GM19455 (cell line): Measurements from ENCODE around the gene TMEM120B.
"Not testable (repeated sequence)": the region's sequence is repeated elsewhere in the genome, so short reads cannot be mapped to it uniquely, and the experiment has no call there.

Experiments
- ATAC-seq: cut with Tn5 transposase; IDR thresholded peaks from one replicate; pipeline ENCODE4 v1.9.1; 2021; ENCODE audit not compliant: unreplicated experiment

Gene TMEM120B

GRCh38 chr12:121740847-121741246 is 28.3 kb downstream of the TMEM120B start:
- no peak for ATAC-seq

- no peak for ATAC-seq
These were observed 29.2 kb downstream of the TMEM120B start for GRCh38 chr12:121741743-121742142.

DNA sequence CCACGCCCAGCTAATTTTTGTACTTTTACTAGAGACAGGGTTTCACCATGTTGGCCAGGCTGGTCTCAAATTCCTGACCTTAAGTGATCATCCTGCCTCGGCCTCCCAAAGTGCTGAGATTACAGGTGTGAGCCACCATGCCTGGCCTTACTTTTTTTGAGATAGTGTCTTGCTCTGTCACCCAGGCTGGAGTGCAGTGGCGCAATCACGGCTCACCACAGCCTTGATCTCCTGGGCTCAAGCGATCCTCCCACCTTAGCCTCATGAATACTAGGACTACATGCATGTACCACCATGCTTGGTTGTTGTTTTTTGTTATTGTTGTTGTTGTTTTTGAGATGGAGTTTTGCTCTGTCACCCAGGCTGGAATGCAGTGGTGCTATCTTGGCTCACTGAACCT is 33.0 kb downstream of the TMEM120B start:
- ATAC-seq: not testable (repeated sequence)

DNA sequence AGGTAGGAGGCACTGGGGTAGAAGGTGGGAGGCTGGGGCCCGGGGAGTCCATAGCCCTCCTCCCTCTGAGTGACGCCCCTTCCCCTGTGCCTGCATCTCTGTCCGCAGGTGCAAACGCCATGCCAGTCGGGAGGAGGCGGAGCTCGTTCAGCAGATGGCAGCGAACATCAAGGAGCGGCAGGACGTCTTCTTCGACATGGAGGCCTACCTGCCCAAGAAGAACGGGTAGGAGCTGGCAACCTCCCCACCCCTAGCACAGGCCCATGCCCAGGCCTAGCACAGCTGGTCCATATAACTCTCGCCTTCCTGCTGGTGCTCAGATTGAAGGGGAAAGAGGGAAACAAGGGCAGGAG is 35.6 kb downstream of the TMEM120B start:
- no peak for ATAC-seq

DNA sequence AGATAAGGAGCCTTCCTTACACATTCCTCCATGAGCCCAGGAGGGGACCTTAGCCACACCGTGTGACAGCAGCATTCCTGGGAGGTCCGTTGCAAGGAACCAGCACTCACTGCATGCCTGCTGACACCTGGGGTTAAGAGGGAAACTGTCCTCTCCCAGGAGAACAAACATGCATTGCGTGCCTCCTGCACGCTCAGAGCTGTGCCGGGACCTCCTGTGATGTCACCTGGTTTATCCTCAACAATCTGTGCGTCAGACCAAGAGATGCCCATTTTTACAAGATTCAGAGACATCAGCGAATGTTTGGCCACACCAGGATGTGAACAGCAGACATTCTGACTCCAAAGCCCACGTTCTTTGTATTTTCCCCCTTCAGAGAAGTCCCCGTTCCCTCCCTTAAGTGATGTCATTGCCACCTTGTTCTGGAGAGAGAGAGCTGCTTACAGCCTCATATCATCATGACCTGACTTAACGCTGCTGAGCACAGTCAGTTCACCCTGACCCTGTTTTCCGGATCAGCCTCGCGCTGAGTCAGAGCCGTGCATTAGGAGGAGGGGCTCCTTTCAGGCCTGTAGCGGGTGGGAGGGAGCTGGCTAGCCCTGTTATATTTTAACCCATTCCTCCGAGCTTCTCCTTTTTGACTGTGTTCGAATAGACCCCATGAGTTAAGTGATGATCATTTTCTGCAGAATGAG is 36.2 kb downstream of the TMEM120B start:
- no peak for ATAC-seq

DNA sequence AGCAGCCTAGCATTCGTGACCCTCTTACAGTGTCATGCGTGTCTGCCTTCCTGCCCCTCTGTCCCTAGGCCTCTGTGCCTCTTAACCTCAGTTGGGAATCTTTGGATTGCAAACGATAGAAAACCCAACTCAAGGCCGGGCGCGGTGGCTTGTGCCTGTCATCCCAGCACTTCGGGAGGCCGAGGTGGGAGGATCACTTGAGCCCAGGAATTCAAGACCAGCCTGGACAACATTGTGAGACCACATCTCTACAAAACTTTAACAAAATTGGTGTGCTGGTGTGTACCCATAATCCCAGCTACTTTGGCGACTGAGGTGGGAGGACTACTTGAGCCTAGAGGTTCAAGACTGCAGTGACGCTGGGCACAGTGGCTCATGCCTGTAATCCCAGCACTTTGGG is 36.7 kb downstream of the TMEM120B start:
- ATAC-seq: no peak

DNA sequence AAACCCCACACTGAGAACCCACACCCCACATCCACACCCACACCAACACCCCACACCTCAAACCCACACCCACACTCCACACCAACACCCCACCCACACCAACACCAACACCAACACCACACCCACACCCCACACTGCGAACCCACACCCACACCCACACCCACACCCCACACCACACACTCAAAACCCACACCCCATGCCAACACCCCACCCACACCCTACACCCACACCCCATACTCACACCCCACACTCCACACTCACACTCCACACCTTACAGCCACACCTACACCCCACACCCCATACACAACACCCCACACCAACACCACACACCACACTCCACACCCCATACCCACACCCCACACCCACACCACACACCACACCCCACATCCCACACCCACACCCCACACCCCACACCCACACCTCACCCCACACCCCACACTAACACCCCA is 38.0 kb downstream of the TMEM120B start:
- ATAC-seq: no peak

DNA sequence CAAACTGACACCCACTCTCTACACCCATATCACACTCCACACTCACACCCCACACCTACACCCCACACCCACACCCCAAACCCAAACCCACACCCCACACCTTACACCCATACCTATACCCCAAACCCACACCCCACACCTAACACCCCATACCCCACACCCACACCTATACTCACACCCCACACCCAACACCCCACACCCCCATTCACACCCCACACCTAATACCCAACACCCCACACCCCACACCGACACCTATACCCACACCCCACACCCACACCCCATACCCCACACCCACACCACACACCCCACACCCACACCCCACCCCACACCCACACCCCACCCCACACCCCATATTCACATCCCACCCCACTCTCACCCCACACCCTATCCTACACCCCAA is 38.5 kb downstream of the TMEM120B start:
- no peak for ATAC-seq

DNA sequence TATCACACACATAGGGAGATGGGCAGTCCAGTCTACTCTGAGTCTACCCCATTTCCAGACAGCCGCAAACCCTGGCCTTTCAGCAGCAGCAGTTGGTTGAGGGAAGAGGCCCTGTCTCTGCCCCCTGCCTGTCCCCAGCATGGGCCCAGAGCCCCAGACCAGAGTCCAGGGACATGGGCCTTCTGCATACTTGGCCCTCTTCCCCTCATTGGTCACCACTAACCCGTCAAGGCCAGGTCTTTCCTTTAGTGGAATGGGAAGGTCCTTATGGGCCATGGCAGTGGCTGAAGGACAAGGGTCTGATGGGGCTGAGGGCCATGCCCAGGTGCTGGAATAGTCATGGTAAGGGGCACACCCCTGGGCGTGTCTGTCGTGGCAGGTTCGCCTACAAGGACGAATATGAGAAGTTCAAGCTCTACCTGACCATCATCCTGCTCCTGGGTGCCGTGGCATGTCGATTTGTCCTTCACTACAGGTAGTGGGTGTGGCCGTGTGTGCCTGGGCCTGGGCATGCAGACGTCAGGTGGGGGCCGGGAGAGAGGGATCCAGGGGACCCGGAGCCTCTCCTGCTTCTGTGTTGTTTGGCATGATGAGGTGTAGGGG is 39.3 kb downstream of the TMEM120B start:
- ATAC-seq: no peak

DNA sequence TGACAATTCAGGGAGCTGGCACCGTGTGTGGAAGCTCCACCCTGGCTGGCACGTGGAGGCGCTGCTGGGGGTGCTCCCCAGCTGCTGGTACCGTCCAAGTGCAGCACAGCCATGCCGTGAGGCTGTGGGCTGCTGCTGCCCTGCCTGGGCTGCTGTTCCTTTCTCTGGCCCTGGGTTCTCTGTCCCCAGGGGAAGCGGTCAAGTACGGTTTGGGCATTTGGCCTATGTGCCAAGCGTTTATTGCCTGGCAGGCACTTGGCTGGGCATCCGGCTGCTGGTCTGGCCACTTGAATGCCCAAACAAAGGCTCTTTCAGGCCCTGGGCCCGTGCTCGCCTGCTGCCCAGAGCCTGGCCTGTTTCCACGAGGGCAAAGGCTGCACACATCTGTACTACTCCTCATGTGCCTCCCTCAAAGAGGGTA is 41.3 kb downstream of the TMEM120B start:
- no peak for ATAC-seq

- no peak for ATAC-seq
These were observed 42.3 kb downstream of the TMEM120B start for GRCh38 chr12:121754836-121755235.

- no peak for ATAC-seq
These were observed 43.0 kb downstream of the TMEM120B start for GRCh38 chr12:121755591-121755990.

DNA sequence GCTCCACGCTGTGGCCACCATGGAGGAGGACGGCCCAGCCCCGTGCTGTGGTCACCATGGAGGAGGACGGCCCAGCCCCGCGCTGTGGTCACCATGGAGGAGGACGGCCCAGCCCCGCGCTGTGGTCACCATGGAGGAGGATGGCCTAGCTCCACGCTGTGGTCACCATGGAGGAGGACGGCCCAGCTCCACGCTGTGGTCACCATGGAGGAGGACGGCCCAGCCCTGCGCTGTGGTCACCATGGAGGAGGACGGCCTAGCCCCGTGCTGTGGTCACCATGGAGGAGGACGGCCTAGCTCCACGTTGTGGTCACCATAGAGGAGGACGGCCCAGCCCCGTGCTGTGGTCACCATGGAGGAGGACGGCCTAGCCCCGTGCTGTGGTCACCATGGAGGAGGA is 46.0 kb downstream of the TMEM120B start:
- not testable (repeated sequence) for ATAC-seq

GRCh38 chr12:121762269-121762668 is 49.7 kb downstream of the TMEM120B start:
- ATAC-seq: no peak

DNA sequence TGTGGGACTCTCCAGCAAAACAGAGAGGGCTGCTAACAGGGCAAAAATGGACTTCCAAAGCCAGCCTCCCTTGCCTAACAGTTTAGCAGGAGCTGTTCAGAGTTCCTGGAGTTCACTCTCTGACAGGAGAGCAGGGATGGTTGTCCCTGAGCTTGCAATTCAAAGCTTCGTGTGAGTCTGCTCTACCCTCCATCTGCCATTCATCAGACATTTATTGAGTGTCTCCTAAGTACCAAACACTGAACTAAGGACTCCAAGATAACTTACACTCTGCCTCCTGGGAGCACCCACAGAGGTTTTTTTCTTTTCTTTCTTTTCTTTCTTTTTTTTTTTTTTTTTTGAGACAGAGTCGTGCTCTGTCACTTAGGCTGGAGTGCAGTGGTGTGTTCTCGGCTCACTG is 52.3 kb downstream of the TMEM120B start:
- no peak for ATAC-seq

DNA sequence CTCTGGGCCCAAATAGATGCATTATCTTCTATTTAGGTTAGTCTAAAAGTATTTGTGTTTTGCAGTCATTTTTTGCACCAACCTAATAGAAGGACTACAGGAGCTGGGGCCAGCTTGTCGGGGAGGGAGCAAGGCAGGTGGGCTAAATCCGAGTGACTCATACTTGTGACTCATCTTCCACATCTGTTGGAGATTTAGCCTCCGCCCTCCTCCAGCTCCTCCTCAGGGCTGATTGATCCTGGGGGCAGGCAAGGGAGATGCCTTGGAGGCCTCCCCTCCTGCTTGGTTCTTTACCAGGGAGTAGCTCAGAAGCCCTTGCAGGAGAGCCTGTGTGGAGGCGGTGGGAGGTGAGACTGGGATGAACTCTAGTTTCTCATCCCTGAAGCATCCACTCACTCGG is 53.0 kb downstream of the TMEM120B start:
- no peak for ATAC-seq

GRCh38 chr12:121766290-121767039 is 53.9 kb downstream of the TMEM120B start:
- no peak for ATAC-seq

- ATAC-seq: no peak
These were observed 55.0 kb downstream of the TMEM120B start for GRCh38 chr12:121767525-121768016.

DNA sequence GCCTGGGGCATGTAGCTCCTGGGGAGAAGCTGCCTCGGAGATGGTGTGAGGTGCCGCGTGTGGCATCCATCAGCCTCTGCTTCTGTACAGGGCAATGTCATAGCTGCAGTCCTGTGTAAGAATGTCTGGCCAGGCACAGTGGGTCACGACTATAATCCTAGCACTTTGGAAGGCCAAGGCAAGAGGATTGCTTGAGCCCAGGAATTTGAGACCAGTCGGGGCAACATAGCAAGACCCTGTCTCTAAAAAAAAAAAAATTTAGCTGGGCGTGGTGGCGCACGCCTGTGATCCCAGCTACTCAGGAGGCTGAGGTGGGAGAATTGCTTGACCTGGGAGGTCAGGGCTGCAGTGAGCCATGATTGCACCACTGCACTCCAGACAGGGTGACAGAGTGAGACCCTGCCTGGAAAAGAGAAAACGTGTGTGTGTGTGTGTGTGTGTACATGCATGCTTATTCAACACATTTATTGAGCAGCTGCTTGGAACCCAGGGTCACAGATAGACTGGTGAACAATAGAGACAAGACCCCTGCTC is 56.8 kb downstream of the TMEM120B start:
- no peak for ATAC-seq

DNA sequence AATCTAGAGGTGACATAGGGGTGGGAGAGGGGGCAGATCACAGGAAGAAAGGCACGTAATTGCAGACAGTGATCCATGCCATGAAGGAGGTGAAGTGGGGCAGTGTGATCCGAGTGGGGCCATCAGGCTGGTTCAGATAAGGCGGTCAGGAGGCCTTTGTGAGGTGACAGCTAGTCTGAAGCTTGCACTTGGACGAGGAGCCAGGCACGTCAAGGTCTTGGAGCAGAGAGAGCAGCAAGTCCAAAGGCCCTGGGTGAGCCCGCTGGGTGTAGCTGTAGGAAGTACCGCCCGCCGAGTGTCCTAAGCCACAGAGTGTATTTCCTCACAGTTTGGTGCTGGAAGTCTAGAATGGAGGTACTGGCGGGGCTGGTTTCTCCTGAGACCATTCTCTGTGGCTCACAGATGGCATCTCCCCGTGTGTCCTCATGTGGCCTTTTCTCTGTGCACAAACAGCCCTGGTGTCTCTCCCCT is 57.3 kb downstream of the TMEM120B start:
- ATAC-seq: no peak

DNA sequence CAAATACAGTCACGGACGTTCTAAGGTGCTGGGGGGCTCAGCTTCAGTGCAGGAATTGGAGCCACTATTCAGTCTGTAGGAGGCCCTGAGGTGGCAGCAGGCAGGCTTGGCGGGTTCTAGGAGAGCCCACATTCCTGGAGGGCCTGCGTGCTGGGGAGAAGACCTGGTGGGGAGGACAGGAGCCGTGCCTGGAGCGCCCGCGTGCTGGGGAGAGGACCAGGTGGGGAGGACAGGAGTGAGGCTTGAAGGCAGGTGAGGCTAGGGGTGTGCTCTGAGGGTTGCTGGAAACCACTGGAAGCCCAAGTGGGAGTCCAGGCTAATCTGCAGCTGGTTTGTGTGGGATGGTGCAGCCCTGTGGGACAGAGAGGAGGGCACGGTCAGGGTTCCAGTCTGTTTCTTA is 57.8 kb downstream of the TMEM120B start:
- no peak for ATAC-seq
